Stimulated activated naive B cell treated with anti-CD40 and anti-IgM and Interleukin-4, amounts not matched to agents 10 μg/mL and 1 μg/mL and 100 μg/mL, for 72 hours (primary cell): ENCODE data around the gene MYH7.

Experiments
- ATAC-seq, 2 donors: fragments of 150-1000 bp; cut with Tn5 transposase; replicated peaks; 2 replicates each; pipeline ENCODE4 v1.10.0; 2021; ENCODE audit warnings: moderate library complexity in 1 of 2
- DNase-seq: peaks from one replicate; pipeline ENCODE4 v3.0.0; 2021
- H3K27ac Mint-ChIP-seq: one replicate; pipeline ENCODE4 v1.8.0; 2022; ENCODE audit warnings: mild to moderate bottlenecking, mixed read lengths
- H3K27me3 Mint-ChIP-seq, 2 donors: one replicate each; pipeline ENCODE4 v1.8.0; 2022; ENCODE audit warnings: mixed read lengths in 2 of 2
- H3K36me3 Mint-ChIP-seq, 2 donors: one replicate each; pipeline ENCODE4 v1.8.0; 2022; ENCODE audit warnings: mixed read lengths in 2 of 2, mild to moderate bottlenecking in 1 of 2
- H3K4me1 Mint-ChIP-seq, 2 donors: one replicate each; pipeline ENCODE4 v1.8.0; 2022; ENCODE audit warnings: mixed read lengths in 2 of 2, mild to moderate bottlenecking in 1 of 2
- H3K4me3 Mint-ChIP-seq, 2 donors: one replicate each; pipeline ENCODE4 v1.8.0; 2022; ENCODE audit warnings: mild to moderate bottlenecking in 2 of 2, mixed read lengths in 2 of 2, moderate library complexity in 1 of 2
- H3K9me3 Mint-ChIP-seq, 2 donors: one replicate each; pipeline ENCODE4 v1.8.0; 2022; ENCODE audit warnings: mixed read lengths in 2 of 2, mild to moderate bottlenecking in 1 of 2

MYH7 gene

DNA sequence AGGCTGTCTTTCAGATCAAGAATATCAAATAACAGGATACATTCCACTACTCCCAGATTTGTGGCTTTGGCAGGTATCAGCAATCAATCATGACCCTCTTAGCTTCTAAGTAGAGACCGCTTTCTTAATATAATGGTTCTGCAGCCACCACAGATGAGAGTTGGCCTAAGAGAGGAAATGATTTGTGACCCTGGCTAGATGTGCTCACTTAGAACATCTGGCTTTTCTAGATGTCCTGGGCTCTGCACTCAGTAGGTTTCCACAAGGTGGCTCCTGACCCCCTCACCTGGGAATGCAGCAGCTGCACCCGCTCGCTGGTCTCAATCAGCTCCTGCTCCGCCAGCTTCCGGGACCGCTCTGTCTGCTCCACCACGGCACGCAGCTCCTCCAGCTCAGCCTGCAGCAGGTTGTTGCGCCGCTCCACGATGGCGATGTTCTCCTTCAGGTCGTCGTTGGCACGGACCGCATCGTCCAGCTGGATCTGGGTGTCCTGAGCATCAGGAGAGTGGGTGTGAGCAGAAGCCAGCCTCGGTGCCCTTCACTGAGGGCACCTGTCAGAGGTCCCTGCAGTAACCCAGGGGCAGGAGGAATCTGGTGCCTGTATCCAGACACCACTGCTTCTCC is 49.7 kb downstream of the MYH7 start:
- Mint-ChIP-seq H3K36me3 (no peaks in the 10 kb centered on the region), H3K9me3 (no peaks in the 10 kb centered on the region), H3K4me1 (peaks cover 2 to 5% of the 10 kb centered on the region in 2 donors), H3K27me3 (peaks cover 52 to 61% of the 10 kb centered on the region in 2 donors), H3K4me3 (no peak overlapping the region), H3K27ac (no peak overlapping the region)
- ATAC-seq (no peak), DNase-seq (no peak)

DNA sequence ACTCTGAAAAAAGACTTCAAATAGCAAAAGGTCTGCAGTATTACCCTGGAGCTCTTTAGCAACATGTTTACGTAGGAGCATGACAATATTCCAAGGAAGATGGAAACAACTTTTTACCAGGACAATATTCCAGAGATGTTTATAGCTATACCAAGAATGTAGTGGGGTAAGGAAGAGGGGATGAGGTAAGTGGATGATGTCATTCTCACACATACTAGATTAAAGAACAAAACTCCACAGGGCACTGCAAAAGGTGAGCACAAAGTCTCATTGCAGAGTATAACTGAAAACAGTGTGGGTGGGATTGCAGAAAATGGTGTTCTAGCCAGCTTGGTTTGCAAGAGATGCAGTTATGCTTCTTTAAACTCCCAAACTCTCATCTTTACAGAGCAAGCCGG is 50.2 kb downstream of the MYH7 start:
- peaks cover 53 to 60% of the 10 kb centered on the region in 2 donors for H3K27me3 Mint-ChIP-seq
- no peaks in the 10 kb centered on the region for H3K9me3 Mint-ChIP-seq
- H3K4me1 Mint-ChIP-seq = peaks cover 2 to 5% of the 10 kb centered on the region in 2 donors
- no peak overlapping the region for H3K4me3 Mint-ChIP-seq
- DNase-seq = no peak
- no peaks in the 10 kb centered on the region for H3K36me3 Mint-ChIP-seq
- no peak for ATAC-seq
- H3K27ac Mint-ChIP-seq = no peak overlapping the region

- Mint-ChIP-seq H3K9me3 (no peaks in the 10 kb centered on the region), H3K36me3 (no peaks in the 10 kb centered on the region), H3K27ac (no peak overlapping the region), H3K27me3 (peaks cover 46 to 60% of the 10 kb centered on the region in 2 donors), H3K4me1 (peaks cover 2 to 5% of the 10 kb centered on the region in 2 donors), H3K4me3 (no peak overlapping the region)
- DNase-seq (no peak), ATAC-seq (no peak)
These were observed 50.9 kb downstream of the MYH7 start for GRCh38 chr14:23384364-23385080.

DNA sequence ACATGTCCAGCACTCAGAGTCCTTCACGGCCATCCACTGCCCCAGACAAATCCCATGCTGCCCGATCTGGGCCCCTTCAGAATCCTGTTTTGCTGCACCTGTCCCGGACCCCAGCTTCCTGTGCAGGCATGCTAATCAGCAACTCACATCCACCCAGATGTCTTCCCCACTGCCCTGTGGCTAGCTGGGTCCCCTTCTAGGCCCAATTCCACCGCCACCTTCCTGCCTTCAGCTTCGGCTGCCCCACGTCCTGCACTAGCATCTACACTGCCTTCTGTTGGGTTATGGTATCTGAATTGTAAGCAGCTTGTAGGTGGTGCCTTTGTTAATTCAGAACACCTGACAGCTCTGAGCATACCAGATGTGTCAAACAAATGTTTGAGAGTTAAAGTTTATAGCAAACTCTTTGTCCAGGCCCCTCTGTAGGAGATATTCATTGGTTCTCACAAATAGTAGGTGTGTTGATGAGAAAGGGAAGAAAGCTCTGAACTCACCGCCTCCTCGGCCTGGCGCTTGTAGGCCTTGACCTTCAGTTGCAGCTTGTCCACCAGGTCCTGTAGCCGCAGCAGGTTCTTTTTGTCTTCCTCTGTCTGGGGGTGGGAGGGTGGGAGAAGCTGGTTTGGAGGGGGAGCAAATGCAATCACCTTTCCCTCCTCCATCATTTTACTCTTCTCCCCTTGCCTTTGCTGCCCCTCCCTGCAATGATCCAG is 52.6 kb downstream of the MYH7 start:
- Mint-ChIP-seq H3K36me3 (no peaks in the 10 kb centered on the region), H3K9me3 (no peaks in the 10 kb centered on the region), H3K27ac (no peak overlapping the region), H3K4me3 (no peak overlapping the region), H3K4me1 (peaks cover under 1 to 5% of the 10 kb centered on the region in 2 donors), H3K27me3 (peaks cover 29 to 57% of the 10 kb centered on the region in 2 donors)
- ATAC-seq (no peak), DNase-seq (no peak)

DNA sequence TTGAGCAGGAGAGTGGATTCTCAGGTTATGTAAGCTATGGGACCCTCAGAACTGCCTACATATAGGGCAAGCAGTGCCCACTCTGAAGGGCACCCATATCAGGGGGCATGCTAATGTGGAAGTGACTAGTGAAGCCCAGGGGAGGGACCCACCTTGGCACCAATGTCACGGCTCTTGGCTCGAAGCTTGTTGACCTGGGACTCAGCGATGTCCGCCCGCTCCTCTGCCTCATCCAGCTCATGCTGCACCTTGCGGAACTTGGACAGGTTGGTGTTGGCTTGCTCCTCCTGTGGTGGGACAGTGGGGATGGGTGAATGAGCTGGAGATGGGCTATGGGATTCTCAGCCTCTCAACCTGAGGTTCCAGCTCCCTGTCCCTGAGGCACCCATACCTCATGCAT is 53.2 kb downstream of the MYH7 start:
- peaks cover 2 to 5% of the 10 kb centered on the region in 2 donors for H3K4me1 Mint-ChIP-seq
- DNase-seq = no peak
- H3K27ac Mint-ChIP-seq = no peak overlapping the region
- no peak for ATAC-seq
- no peaks in the 10 kb centered on the region for H3K36me3 Mint-ChIP-seq
- H3K4me3 Mint-ChIP-seq = no peak overlapping the region
- no peaks in the 10 kb centered on the region for H3K9me3 Mint-ChIP-seq
- H3K27me3 Mint-ChIP-seq = peaks cover 27 to 55% of the 10 kb centered on the region in 2 donors

DNA sequence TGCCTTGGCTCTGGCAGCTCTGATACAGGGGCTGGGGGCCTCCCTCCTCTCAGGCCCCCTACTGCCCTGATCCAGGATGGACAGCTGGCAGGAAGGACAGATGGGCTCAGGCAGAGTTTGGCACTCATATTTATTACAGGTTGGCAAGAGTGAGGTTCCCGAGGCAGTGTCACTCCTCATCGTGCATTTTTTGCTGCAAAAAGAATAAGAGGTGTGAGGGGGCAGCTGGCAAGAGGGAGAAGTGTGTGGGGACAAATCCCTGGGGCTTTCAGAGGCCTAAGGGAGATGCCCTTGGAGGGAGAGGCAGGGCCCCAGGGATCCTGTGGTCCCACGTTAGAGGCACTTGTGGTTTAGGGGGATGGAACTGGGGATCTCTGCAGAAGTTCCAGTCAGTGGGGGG is 53.6 kb downstream of the MYH7 start:
- Mint-ChIP-seq H3K9me3 (no peaks in the 10 kb centered on the region), H3K4me1 (peaks cover 2 to 5% of the 10 kb centered on the region in 2 donors), H3K27me3 (peaks cover 28 to 56% of the 10 kb centered on the region in 2 donors), H3K4me3 (no peak overlapping the region), H3K27ac (no peak overlapping the region), H3K36me3 (no peaks in the 10 kb centered on the region)
- no peak for ATAC-seq
- DNase-seq = no peak

DNA sequence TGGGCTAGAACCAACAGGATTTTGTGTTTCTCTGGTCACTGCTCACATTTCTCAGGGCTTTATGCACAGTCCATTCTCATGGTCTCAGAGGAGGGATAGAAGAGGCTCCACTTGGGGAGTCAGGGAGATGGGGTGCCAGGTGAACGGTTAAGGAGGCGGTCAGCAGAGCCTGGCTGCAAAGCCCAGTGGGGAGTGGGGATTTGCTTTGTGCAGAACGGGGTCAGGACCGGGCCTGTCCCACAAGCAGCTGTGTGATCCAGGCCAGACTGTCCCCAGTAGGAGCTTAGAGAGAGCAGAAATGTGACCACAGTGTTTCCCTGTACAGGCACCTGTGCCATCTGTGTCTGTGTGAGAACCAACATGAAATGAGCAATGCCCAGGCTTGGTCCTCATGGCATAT is 54.5 kb downstream of the MYH7 start:
- H3K36me3 Mint-ChIP-seq = no peaks in the 10 kb centered on the region
- H3K27me3 Mint-ChIP-seq = peaks cover 28 to 50% of the 10 kb centered on the region in 2 donors
- H3K9me3 Mint-ChIP-seq = no peaks in the 10 kb centered on the region
- no peak overlapping the region for H3K27ac Mint-ChIP-seq
- ATAC-seq (no peak), DNase-seq (no peak)
- peaks cover 2 to 5% of the 10 kb centered on the region in 2 donors for H3K4me1 Mint-ChIP-seq
- H3K4me3 Mint-ChIP-seq = no peak overlapping the region

DNA sequence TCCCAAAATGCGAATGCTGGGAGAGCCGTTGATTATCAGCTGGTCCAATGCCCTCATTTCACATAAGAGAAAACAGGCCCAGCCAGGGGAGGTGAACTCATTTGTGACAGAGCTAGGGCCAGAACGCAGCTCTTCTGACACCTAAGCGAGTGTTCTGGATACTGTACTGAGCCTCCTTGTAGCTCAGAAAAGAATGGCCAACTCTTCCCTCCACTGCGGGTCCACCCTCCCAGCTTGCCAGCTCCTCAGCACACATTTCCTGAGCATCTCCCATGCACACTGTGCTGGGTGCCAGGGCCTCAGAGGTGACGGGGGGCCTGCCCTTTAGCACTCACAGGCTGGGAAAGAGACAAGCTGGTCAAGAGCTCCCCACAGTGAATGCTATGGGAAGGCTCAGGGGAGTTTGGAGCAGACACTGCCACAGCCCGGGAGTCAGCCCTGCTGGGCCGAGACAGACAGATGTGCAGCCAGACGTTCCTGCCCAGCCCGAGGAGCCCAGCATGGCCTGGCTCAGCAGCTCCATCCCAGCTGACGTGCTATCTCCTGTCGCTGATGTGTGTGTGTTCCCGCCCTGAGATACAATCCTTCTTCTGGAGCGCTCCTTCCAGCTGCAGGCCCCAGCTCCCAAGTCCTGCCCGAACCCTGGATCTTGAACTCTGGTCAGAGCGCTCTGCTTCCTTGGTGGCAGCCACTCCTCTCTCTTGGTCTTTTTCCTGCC is 55.1 kb downstream of the MYH7 start:
- no peaks in the 10 kb centered on the region for H3K9me3 Mint-ChIP-seq
- H3K27me3 Mint-ChIP-seq = peaks cover 28 to 48% of the 10 kb centered on the region in 2 donors
- no peak overlapping the region for H3K27ac Mint-ChIP-seq
- H3K4me1 Mint-ChIP-seq = peaks cover 2 to 5% of the 10 kb centered on the region in 2 donors
- no peak overlapping the region for H3K4me3 Mint-ChIP-seq
- no peaks in the 10 kb centered on the region for H3K36me3 Mint-ChIP-seq
- DNase-seq (no peak), ATAC-seq (peak; percentile 6 to 21)

DNA sequence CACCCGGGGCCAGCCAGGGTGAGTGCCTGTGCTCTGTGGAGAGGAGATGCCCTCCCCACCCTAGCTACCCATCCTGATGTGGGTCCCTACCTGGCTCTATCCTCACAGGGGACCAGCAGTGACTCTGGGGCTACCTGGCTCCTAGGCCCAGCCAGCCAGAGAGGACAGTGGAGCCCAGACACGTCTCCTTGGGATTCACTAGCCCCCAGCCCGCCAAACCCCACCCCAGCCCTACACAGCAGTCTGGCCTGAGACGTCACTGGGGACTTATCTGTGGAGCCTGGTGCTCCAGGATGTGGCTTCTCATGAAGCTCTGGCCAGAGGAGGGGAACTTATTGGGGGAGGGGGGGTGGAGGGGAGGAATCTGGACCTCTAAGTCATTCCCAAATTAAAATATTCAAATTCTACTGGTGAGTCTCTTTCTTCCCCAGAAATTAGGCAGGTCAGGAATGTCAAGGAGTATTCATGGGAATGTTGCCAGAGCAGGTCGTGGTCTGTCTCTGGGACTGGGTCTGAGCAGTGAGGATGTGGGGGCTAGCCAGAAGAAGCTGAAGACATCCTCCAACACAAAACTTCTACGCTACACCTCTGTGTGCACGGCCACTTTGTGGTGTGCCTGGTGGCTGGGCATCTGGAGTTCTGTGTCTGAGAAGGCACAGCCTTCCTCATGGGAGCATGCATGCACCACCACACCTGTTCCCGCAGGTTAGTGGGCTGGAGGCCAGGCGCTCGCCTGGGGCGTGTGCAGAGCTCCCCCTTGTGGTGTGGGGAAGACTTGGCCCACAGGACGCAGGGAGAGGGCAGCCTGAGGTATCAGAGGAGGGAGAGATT is 55.9 kb downstream of the MYH7 start:
- DNase-seq (peak; percentile 16), ATAC-seq (peak; percentile 73 to 86)
- peaks cover 27 to 48% of the 10 kb centered on the region in 2 donors for H3K27me3 Mint-ChIP-seq
- no peaks in the 10 kb centered on the region for H3K36me3 Mint-ChIP-seq
- H3K4me1 Mint-ChIP-seq = peaks cover 2 to 5% of the 10 kb centered on the region in 2 donors
- no peak overlapping the region for H3K4me3 Mint-ChIP-seq
- H3K9me3 Mint-ChIP-seq = no peaks in the 10 kb centered on the region
- H3K27ac Mint-ChIP-seq = no peak overlapping the region

DNA sequence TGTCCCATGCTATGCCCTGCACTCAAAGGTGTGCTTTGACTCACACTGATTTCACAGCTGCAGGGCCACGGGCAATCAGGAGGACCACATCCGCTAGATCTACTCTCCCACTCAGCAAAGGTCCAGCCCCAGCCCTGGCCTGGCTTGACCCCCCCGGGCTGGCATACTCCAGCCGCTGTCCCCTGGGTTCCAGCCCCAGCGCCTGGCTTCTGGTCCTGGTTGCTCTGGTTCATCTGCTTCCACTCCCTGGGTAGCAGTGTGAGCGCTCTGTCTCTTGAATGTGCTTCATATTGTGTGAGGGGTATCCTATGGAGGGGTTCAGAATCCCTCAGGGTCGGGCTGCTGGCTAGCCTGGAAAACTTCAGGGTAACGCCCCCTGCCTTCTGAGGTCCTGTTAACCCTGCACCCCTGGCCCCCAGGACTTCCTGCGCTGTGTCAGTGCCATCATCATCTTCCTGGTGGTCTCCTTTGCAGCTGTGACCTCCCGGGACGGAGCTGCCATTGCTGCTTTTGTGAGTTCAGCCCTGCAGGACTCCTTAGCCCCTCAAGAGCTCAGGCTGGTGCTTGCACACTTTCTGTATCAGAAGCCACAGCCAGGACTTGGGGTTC is 56.7 kb downstream of the MYH7 start:
- H3K9me3 Mint-ChIP-seq = no peaks in the 10 kb centered on the region
- DNase-seq = no peak
- no peaks in the 10 kb centered on the region for H3K36me3 Mint-ChIP-seq
- no peak overlapping the region for H3K4me3 Mint-ChIP-seq
- no peak for ATAC-seq
- H3K27ac Mint-ChIP-seq = no peak overlapping the region
- H3K4me1 Mint-ChIP-seq = peaks cover 2 to 5% of the 10 kb centered on the region in 2 donors
- peaks cover 24 to 39% of the 10 kb centered on the region in 2 donors for H3K27me3 Mint-ChIP-seq

DNA sequence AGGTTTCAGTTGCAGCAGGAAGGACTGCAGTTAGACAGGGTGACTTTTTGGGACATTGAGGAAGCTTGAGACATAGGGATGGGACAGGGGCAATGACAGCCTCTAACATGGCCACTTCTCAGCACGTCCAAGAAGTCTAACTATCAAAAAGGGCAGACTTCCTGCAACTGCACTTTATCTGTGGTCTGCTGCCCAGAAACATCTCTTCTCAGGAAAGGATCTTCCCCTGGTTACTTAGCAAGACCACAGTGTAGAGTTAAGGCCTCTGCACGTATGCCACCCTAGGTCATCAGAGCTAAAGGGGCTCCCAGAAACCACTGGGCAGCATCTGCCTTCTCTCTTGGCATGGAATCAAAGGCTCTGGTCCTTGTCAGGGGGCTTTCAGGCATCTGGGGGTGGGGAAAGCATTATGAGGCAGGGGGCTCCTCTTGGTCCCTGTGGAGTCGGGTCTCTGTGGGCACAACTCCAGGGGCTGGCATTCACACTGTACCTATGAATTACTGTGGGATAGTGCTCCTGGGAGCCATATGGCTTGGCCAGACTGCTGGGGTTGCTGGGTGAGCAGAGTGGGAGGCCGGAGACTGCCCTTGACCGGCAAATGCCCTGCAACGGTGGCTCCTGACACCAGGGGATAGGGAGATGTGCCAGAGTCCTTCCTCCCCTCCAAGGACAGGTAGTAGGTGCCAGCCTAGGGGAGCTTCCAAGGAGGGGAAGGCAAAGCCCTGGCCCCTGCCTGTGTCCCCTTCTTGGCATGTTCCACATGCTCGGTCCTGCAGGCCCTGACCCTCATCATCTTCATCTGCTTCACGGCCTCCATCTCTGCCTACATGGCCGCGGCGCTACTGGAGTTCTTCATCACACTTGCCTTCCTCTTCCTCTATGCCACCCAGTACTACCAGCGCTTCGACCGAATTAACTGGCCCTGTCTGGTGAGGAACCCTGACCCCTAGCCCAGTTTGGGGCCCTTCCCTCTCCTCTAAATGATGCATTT is 57.6 kb downstream of the MYH7 start:
- H3K4me1 Mint-ChIP-seq = peaks cover 2 to 5% of the 10 kb centered on the region in 2 donors
- ATAC-seq (no peak), DNase-seq (no peak)
- no peak overlapping the region for H3K27ac Mint-ChIP-seq
- H3K9me3 Mint-ChIP-seq = no peaks in the 10 kb centered on the region
- no peaks in the 10 kb centered on the region for H3K36me3 Mint-ChIP-seq
- no peak overlapping the region for H3K4me3 Mint-ChIP-seq
- peaks cover 24 to 37% of the 10 kb centered on the region in 2 donors for H3K27me3 Mint-ChIP-seq

DNA sequence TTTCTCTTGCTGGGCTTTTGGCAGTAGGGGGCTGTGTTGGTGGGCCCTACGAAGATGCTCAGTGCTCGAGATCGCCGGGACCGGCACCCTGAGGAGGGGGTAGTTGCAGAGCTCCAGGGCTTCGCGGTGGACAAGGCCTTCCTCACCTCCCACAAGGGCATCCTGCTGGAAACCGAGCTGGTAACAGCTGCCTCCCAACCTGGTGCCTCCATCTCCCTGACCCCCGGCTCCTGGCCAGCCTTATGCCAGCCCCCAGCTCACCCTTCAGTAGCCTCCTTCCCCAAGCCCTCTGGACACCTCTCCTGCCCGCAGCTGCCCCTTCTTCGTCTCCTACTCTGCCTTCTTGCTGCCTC is 58.3 kb downstream of the MYH7 start:
- ATAC-seq (no peak), DNase-seq (no peak)
- Mint-ChIP-seq H3K27ac (no peak overlapping the region), H3K4me3 (no peak overlapping the region), H3K36me3 (no peaks in the 10 kb centered on the region), H3K27me3 (peaks cover 17 to 31% of the 10 kb centered on the region in 2 donors), H3K9me3 (no peaks in the 10 kb centered on the region), H3K4me1 (peaks cover 2 to 5% of the 10 kb centered on the region in 2 donors)
